GM21737 (cell line): ENCODE measurements around the gene DMRTC2.

Source experiments
- ATAC-seq: cut with Tn5 transposase; IDR thresholded peaks from one replicate; pipeline ENCODE4 v1.9.1; 2021; ENCODE audit warnings: mild to moderate bottlenecking, moderate library complexity; ENCODE audit not compliant: unreplicated experiment

Gene DMRTC2

DNA sequence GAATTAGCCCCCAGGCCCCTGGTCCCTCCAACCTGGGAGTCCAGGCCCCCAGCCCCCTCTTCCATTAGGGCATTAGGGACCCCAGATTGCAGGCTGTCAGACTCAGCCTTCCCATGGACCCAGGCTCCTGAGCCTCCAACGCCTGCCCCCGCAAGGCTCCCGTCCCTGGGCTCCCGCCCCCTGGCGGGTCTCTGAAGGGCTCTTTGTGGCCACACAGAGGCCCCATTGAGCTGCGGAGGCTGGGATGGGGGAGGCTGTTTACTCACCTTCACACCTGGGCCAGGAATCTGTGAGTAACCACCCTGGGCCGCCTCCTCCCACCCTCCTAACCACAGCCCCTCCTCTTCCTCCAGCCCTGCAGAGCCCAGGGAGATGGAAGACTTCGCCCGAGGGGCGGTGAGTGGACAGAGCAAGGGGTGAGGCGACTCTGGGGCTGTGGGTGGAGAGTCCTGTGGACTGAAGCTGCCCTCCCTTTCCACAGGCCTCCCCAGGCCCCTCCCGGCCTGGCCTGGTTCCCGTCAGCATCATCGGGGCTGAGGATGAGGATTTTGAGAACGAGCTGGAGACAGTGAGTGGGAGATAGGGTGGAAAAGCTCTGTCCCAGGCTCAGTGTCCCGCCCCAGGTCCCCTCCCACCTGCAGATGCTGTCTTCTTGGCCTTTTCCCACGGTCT, 43.0 kb downstream of the DMRTC2 start:
- no peak for ATAC-seq

DNA sequence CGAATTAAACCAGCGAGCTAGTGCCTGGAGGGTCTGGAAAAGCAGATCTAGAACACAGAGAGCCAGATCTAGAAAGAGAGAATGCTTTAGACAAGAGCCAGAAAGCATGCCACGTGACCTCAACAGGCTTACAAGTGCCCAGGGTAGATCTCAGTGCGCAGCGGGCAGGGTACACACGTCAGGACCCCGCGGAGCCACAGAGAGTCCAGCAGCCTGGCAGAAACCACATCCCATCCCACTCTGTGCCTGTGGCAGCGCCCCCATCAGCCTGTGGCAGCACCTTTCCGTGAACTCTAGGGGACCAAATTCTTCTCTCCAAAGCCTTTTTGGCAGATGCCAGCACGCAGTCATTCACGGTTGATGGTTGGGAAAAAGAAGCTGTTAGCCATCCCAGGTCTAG, 44.1 kb downstream of the DMRTC2 start:
- ATAC-seq: no peak

DNA sequence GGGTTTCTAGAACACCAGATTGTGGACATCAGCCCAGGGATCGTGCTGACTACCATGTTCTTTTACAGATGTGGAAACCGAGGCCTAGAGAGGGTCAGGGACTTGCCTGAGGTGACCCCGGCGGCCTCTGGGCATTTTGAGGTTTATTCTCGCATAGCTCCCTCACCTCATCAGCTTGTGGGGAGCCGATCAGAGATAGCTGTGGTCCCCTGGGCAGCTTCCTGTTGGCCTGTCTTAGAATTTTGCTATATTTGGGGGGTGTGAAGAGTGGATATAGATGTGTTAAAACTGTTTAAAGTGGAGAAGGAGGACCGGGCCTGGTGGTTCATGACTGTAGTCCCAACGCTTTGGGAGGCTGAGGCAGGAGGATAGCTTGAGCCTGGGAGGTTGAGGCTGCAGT, 45.1 kb downstream of the DMRTC2 start:
- no peak for ATAC-seq

DNA sequence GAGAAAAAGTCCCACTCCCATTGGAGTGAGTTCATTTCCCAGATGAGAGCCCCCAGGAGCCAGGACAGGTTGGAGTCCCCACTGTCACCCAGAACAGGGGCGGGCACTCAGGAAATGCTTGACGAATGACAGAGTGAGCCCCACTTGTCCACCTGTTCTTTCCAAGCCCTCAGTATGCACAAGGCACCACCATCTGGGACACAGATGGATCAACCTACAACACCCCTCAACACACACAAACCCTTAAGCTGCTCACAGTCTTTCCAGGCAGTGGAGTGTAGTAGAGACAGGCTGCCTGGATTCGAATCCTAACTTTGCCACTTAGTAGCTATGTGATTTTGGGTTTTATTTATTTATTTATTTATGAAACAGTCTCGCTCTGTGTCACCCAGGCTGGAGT, 46.1 kb downstream of the DMRTC2 start:
- no peak for ATAC-seq

DNA sequence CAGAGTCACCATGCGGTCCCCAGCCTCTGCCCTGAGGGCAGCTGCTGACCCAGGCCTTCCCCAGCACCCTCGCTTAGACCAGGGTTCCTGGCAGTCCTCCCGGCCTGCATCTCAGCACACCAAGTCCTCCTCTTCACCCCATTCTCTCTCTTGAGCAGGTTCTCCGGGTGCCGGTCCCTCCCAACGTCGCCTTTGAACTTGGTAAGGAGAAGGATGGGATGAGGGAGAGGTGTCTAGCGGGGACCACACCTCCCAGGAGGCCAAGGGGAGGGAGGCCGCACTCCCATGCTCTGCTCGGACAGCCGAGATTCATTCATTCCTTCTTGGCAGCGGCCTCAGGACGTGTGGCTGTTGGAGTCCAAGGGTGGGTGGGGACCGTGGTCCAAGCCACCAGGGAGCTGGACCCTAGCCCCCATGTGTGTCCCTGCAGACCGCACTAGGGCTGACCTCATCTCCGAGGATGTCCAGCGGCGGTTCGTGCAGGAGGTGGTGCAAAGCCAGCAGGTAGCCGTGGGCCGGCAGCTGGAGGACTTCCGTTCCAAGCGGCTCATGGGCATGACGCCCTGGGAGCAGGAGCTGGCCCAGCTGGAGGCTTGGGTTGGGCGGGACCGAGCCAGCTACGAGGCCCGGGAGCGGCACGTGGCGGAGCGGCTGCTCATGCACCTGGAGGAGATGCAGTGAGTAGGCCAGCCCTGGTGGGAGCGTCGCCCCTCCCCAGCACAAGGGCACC, 47.5 kb downstream of the DMRTC2 start:
- ATAC-seq: no peak

DNA sequence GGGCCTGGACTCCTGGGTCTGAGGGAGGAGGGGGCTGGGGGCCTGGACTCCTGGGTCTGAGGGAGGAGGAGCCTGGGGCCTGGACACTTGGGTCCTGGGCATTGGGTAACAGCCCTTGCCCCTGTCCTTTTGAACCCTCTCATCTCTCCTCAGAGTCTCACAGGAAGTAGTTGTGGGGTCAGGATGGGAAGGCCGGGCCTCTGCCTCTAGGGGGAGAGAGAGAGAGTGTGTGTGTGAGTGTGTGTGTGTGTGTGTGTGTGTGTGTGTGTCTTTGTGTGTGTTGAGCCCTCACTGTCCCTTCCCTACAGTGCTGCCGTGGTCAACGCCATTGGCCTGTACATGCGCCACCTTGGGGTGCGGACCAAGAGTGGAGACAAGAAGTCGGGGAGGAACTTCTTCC, 49.1 kb downstream of the DMRTC2 start:
- ATAC-seq: no peak

DNA sequence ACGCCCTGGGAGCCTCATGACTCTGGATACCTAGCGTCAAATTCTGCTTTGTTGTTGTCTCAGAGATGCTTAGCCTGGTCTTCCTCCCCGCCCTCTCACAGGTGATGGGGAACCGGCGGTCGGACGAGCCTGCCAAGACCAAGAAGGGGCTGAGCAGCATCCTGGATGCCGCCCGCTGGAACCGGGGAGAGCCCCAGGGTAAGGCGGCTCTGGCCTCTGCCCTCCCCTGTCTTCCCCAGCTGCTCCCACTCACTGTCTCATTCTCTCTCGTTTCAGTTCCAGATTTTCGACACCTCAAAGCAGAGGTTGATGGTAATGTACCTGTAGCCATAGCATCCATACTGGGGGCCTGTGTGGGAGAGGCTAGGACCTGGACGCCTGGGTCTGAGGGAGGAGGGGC, 49.5 kb downstream of the DMRTC2 start:
- ATAC-seq: no peak

DNA sequence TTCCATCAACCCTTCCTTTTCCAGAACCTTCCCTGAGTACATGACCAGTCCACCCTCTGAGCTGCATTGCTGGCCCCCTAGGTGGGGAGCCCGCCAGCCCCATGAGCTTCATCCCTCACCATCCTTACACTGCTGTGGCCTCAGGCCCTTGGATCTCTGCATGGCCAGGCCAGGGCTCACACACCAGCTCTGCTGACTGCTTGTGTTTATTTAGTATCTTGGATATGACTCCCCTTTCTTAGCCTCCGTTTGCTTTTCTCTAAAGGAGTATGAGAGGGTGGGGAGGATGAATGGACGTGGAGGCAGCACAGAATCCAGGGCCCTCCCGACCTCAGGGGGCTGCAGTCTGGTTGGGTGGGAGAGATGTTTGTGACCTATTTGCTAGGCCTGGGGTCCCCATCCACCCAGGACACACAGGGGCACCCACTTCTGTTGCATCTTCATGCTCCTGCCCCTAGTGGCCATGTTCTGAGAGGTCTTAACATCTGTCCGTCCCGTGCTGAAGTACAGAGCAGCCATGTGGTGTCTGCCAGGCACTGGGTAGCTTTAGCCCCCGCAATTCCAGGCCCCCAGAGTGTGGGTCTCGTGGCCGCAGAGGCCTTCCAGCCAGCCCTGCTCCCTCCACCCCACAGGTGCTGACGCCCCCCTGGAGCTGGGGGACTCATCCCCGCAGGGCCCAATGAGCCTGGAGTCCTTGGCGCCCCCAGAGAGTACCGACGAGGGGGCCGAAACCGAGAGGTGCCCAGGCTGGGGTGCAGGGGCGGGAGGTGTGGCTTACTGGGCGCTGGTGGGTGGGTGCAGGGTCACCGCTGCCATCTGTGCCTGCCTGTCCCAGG, 51.1 kb downstream of the DMRTC2 start:
- no peak for ATAC-seq

DNA sequence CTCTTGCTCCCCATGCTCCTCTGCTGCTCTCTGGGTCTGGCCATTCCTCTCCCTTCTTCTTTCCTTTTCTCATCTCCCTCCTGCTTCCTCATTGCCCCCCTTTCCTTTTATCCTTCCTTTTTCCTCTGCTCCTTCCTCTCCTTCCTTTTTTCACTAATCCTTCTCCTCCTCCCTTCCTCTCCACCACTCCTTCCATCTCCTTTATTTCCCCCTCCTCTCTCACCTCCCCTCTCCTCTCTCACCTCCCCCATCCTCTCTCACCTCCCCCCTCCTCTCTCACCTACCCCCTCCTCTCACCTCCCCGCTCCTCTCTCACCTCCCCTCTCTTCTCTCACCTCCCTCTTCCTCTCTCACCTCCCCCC, 51.7 kb downstream of the DMRTC2 start:
- no peak for ATAC-seq

DNA sequence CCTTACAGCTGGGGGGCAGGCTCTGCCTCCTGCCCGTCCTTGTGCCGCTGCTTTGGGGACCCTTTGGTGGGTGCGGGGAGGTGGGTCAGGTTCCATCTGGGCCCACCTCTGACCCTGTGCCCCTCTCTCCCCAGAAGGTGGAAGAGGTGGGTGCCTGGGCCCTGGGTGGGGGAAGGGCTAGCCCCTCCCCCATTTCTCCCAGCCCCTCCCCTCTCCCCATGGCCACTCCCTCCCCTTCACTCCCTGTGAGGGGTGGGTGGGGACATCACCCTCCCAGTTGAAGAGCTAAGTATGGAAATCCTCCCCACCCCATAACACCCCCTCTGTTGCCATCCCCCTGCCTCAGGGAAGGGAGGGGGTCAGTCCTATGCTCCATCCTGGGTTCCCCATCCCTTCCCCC, 52.3 kb downstream of the DMRTC2 start:
- no peak for ATAC-seq

DNA sequence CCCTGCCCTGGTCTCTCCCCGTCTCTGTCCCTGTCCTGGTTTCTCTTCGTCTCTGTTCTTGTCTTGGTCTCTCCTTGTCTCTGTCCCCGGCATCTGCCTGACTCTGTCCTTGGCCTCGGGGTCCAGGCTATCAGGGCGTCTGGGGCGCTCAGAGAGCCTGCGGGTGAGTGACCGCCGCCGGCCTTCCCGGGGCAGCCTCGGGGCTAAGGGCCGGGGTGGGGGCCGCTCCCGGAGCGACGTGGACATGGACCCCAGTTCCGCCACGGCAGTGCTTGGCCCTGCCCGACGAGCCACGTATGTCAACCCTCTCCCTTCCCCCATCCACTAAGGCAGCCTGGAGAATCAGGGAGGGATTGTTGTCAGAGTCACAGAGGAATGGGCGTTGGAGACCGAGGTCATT, 53.0 kb downstream of the DMRTC2 start:
- ATAC-seq: no peak

DNA sequence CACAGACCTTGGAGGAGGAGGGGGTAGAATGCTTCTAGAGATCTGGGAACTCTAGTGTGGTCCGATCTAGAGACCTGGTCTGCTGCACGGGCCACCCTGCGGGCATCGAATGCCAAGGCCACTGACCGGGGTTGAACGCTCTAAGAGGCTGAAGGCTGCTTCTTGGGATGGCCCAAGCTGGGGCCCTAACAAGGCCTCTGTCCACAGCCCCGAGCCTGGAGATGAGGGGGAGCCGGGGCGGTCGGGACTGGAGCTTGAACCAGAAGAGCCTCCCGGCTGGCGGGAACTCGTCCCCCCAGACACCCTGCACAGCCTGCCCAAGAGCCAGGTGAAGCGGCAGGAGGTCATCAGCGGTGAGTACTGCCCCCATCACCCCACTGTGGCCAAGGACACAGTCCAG, 53.4 kb downstream of the DMRTC2 start:
- ATAC-seq: no peak
